Psoas muscle (tissue), 8 donors: Measurements from ENCODE around the gene SYNGR1. TPM values are rescaled to one million over a fixed set of nuclear protein-coding genes. Genes with fewer than 3 reads are reported as not detected.
A peak's percentile ranks its signal among the peaks of the same experiment; 100 is the strongest.

Experiments used
- ATAC-seq, 4 donors: fragments of 200-7000 bp; cut with Tn5 transposase; one replicate each; pipeline ENCODE4 v1.9.1; 2020; ENCODE audit warnings: moderate library complexity in 3 of 4, mild to moderate bottlenecking in 2 of 4
- DNase-seq, 2 donors: peaks; one replicate each; pipeline ENCODE4 v3.0.0-alpha.2; 2020
- H3K27ac ChIP-seq: fragments of 200-600 bp; one replicate; pipeline ENCODE4 v1.8.0; 2022
- H3K27me3 ChIP-seq, 3 donors: fragments of 200-600 bp in 1 of 3; one replicate each; pipeline versions ENCODE4 v1.6.1 to v1.8.0; 2013 to 2022; ENCODE audit warnings: low read length in 2 of 3, mild to moderate bottlenecking in 2 of 3, moderate library complexity in 1 of 3; ENCODE audit not compliant: insufficient read depth in 3 of 3
- H3K36me3 ChIP-seq, 2 donors: fragments of 200-600 bp in 1 of 2; one replicate each; pipeline versions ENCODE4 v1.6.1 to v1.8.0; 2013 to 2022; ENCODE audit warnings: low read depth in 1 of 2, mild to moderate bottlenecking in 1 of 2, moderate library complexity in 1 of 2; ENCODE audit not compliant: insufficient read depth in 1 of 2
- H3K4me1 ChIP-seq: fragments of 200-600 bp; one replicate; pipeline ENCODE4 v1.8.0; 2022
- H3K4me3 ChIP-seq: fragments of 200-600 bp; one replicate; pipeline ENCODE4 v1.8.0; 2022; ENCODE audit warnings: mild to moderate bottlenecking
- H3K9me3 ChIP-seq: fragments of 200-600 bp; one replicate; pipeline ENCODE4 v1.8.0; 2022
- CTCF ChIP-seq: fragments of 200-600 bp; IDR thresholded peaks from one replicate; pipeline ENCODE4 v1.8.0; 2022; ENCODE audit warnings: antibody characterized with exemption
- WGBS, 3 donors: extraction: QIAGEN DNeasy Blood & Tissue Kit; methylation state at CpG; one replicate each; pipeline versions ENCODE4 v1.1.6 to v1.1.7; 2013; 5-methylcytosine and 5-hydroxymethylcytosine counted together
- intact Hi-C, 2 donors: fragments of 100-400 bp; cut with DNase I; formaldehyde crosslinking; loops; one replicate each; pipeline versions ENCODE4 v1.11.0 to v1.14.2; 2022
- polyA plus RNA-seq, 3 donors: library from polyadenylated mRNA; stranded (reverse); fragments of 200-250 nt; gene quantifications; one replicate each; pipeline ENCODE4 v1.2.3, GENCODE V29; 2013
- total RNA-seq, 4 donors: library from RNA; stranded (reverse); fragmentation: NEBNext Ultra II Directional in 2 of 4; extraction: Animal tissue kit (Norgen Biotek cat#: 25700) in 2 of 4; gene quantifications; one replicate each; pipeline versions ENCODE4 v1.2.1 to v1.2.4, GENCODE V29; 2021 to 2023
- donor health status: healthy with polysubstance abuse.
- donor health status: DM: no; HTN: no; CAD: no; lungs with moderate emphysema.
- donor health status: Bipolar disorder and iron deficiency.
- donor health status: healthy.
- donor health status: DM: yes; HTN: yes; CAD: no.
- donor health status: DM: no; HTN: no; CAD: no.
- donor health status: DM: no; HTN: no; CAD: no.
- donor health status: DM: yes; HTN: yes; CAD: no.

SYNGR1 gene
- total and polyA plus RNA-seq, 7 donors = 15.3 to 39.9 (median 20.4) TPM

- peaks cover 29% of the 10 kb centered on the region for H3K4me1 ChIP-seq
- H3K4me3 ChIP-seq = no peak overlapping the region
- peaks cover 2 to 73% of the 10 kb centered on the region in 2 donors for H3K36me3 ChIP-seq
- H3K27ac ChIP-seq = peak overlapping the region; percentile 23
- TF ChIP-seq CTCF = no peak
- ATAC-seq = no peak
- no peaks in the 10 kb centered on the region for H3K27me3 ChIP-seq
- intact Hi-C loops = no loop called here
- 79 to 87% (median 82%) methylated on average over 10 of the region's 10 CpGs for WGBS, 3 donors
- H3K9me3 ChIP-seq = no peaks in the 10 kb centered on the region
- DNase-seq = peak in 1 of 2 donors; percentile 6
These were observed 78.8 kb downstream of the SYNGR1 start for GRCh38 chr22:39428597-39429071.

GRCh38 chr22:39429186-39429585, 79.4 kb downstream of the SYNGR1 start:
- Histone ChIP-seq H3K4me1 (peaks cover 29% of the 10 kb centered on the region), H3K4me3 (no peak overlapping the region), H3K9me3 (no peaks in the 10 kb centered on the region), H3K36me3 (peaks cover 2 to 67% of the 10 kb centered on the region in 2 donors), H3K27me3 (no peaks in the 10 kb centered on the region), H3K27ac (peak overlapping the region; percentile 85)
- no peak for ATAC-seq
- peak in 1 of 2 donors; percentile 2 for DNase-seq
- intact Hi-C loops = no loop called here
- WGBS, 3 donors = 90 to 95% (median 92%) methylated on average over 13 of the region's 13 CpGs
- TF ChIP-seq CTCF = no peak

GRCh38 chr22:39429916-39430575, 80.3 kb downstream of the SYNGR1 start:
- peak overlapping the region; percentile 85 for H3K27ac ChIP-seq
- ATAC-seq = no peak
- intact Hi-C loops = no loop called here
- peaks cover 0 to 59% of the 10 kb centered on the region in 2 donors for H3K36me3 ChIP-seq
- peaks cover 34% of the 10 kb centered on the region for H3K4me1 ChIP-seq
- WGBS, 3 donors = 83 to 89% (median 87%) methylated on average over 27 of the region's 27 CpGs
- no peak for TF ChIP-seq CTCF
- no peak overlapping the region for H3K4me3 ChIP-seq
- no peaks in the 10 kb centered on the region for H3K9me3 ChIP-seq
- DNase-seq = peak in 1 of 2 donors; percentile 17
- H3K27me3 ChIP-seq = no peaks in the 10 kb centered on the region

- Histone ChIP-seq H3K4me3 (no peak overlapping the region), H3K36me3 (peaks cover 0 to 55% of the 10 kb centered on the region in 2 donors), H3K9me3 (no peaks in the 10 kb centered on the region), H3K27me3 (no peaks in the 10 kb centered on the region), H3K4me1 (peaks cover 34% of the 10 kb centered on the region), H3K27ac (peak overlapping the region; percentile 85)
- ATAC-seq (no peak), DNase-seq (peak in 1 of 2 donors; percentile 12)
- TF ChIP-seq CTCF = no peak
- 65 to 79% (median 78%) methylated on average over 7 to 10 of the region's 10 CpGs for WGBS, 3 donors
- intact Hi-C loops = no loop called here
These were observed 80.9 kb downstream of the SYNGR1 start for GRCh38 chr22:39430576-39431150.
